ENCODE results near the gene NF1.
"Not testable (repeated sequence)": the region's sequence is repeated elsewhere in the genome, so short reads cannot be mapped to it uniquely, and the experiment has no call there.

NF1 gene

GRCh38 chr17:31279401-31279800 lies 184.6 kb downstream of the NF1 start:
- DNase-seq (ENCODE audit: low read depth): no peak
- TF ChIP-seq, protein P1, sequence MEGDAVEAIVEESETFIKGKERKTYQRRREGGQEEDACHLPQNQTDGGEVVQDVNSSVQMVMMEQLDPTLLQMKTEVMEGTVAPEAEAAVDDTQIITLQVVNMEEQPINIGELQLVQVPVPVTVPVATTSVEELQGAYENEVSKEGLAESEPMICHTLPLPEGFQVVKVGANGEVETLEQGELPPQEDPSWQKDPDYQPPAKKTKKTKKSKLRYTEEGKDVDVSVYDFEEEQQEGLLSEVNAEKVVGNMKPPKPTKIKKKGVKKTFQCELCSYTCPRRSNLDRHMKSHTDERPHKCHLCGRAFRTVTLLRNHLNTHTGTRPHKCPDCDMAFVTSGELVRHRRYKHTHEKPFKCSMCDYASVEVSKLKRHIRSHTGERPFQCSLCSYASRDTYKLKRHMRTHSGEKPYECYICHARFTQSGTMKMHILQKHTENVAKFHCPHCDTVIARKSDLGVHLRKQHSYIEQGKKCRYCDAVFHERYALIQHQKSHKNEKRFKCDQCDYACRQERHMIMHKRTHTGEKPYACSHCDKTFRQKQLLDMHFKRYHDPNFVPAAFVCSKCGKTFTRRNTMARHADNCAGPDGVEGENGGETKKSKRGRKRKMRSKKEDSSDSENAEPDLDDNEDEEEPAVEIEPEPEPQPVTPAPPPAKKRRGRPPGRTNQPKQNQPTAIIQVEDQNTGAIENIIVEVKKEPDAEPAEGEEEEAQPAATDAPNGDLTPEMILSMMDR (conservative IDR thresholded peaks at IDR 0.05; ENCODE audit: low read depth, low read length): no peak
- H3K4me3 ChIP-seq (ENCODE audit: low read depth, low read length): no peak overlapping the region

- H3K4me3 ChIP-seq (ENCODE audit: low read depth, low read length): no peak overlapping the region
Observed at GRCh38 chr17:31281061-31281460, 186.3 kb downstream of the NF1 start.

GRCh38 chr17:31283841-31284240 lies 189.1 kb downstream of the NF1 start:
- TF ChIP-seq, protein P1 (conservative IDR thresholded peaks at IDR 0.05; ENCODE audit: low read depth, low read length): no peak
- DNase-seq (ENCODE audit: low read depth): no peak
- no peak overlapping the region for H3K4me3 ChIP-seq (ENCODE audit: low read depth, low read length)

More at GRCh38 chr17:31281061-31281460, 186.3 kb downstream of the NF1 start:
- no peak for DNase-seq (ENCODE audit: low read depth)
- TF ChIP-seq, protein P1 (conservative IDR thresholded peaks at IDR 0.05; ENCODE audit: low read depth, low read length): no peak

DNA sequence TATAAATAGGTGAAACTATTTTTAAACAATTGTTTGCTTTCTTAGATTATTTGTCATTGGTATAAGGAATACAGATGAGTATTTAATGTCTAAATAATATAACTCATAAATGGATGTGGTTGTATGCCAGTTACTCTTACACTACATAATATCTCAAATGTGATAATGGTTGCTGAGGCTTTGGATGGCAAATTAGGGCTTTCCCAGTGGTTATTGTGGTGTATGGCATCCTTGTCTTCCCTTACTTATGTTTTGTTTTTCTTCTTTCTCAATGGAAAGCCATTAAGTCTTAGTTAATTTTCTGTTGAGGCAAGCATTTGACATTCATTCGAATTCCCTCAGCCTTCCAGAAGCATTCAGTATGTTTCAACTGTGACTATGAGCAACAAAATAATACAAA lies 191.8 kb downstream of the NF1 start:
- no peak overlapping the region for H3K4me3 ChIP-seq (ENCODE audit: low read depth, low read length)
- TF ChIP-seq, protein P1 (conservative IDR thresholded peaks at IDR 0.05; ENCODE audit: low read depth, low read length): no peak
- DNase-seq (ENCODE audit: low read depth): no peak

DNA sequence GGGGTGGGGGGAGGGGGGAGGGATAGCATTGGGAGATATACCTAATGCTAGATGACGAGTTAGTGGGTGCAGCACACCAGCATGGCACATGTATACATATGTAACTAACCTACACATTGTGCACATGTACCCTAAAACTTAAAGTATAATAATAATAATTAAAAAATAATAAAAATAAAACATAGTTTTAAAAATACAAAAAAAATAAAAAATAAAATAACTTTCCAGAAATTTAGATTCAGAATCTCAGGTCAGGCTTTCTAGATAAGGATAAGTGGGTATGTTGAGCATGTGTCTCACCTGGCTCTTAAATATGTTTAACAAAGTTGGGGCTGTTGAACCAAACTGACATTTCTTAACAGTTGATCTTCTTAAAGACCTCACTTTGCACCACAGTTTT lies 193.2 kb downstream of the NF1 start:
- H3K4me3 ChIP-seq (ENCODE audit: low read depth, low read length); DNase-seq (ENCODE audit: low read depth): not testable (repeated sequence)

DNA sequence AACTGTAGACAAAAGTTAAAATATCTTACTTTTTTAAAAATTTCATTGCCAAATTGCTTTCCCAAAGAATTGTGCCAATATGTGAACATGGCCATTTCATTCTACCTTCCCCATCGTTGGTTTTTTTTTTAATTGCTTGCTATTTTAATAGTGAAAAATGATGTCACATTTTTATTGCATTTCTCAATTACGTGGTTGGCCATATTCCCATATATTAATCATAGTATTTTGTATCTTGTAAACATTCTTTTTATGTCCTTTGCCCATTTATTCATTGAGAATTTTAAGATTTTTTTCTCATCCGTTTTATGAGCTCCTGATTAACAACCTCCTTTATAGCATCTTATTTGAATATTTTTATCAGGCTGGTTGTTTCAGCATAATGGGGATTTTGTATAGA lies 195.0 kb downstream of the NF1 start:
- H3K4me3 ChIP-seq (ENCODE audit: low read depth, low read length): no peak overlapping the region
- TF ChIP-seq, protein P1 (conservative IDR thresholded peaks at IDR 0.05; ENCODE audit: low read depth, low read length): no peak
- no peak for DNase-seq (ENCODE audit: low read depth)

DNA sequence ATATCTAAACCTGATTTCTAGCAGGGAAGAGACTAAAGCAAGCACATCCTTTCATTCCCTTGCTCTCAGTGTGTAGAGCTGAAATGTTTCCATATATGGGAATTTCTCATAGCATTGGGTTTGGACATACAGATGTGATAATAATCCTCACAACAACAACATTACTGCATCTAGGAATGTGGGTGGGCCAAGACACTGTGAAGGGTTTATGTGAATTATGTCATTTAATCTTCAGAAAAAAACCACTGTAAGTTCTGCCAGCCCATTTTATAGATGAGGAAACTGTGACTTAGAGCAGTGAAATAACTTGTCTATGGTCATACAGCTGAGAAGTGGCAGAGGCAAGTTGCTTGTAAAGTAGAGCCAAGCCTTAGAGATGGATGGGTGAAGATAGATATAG lies 197.0 kb downstream of the NF1 start:
- H3K4me3 ChIP-seq (ENCODE audit: low read depth, low read length): no peak overlapping the region
- DNase-seq (ENCODE audit: low read depth): peak; percentile 53
- TF ChIP-seq, protein P1 (conservative IDR thresholded peaks at IDR 0.05; ENCODE audit: low read depth, low read length): no peak

DNA sequence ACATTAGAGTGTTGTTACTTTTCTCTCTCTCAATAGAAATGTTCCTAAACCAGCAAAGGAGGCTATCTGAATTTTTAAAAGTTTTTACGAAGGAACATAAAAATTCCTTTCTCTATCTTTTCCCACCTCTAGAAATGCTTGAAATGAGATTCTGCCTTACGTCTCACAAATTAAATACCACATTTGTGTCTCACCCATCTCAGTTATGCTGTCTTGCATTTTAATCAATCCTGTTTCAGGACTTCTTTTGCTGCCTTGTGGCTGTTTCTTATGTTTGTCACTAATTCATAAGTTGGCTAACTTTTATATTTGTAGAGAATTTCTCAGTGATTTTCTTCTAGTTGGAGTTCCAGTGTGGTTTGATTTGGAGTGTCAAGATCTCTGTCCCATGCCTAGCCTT lies 198.8 kb downstream of the NF1 start:
- DNase-seq (ENCODE audit: low read depth): no peak
- no peak overlapping the region for H3K4me3 ChIP-seq (ENCODE audit: low read depth, low read length)
- TF ChIP-seq, protein P1 (conservative IDR thresholded peaks at IDR 0.05; ENCODE audit: low read depth, low read length): no peak

All from choroid plexus epithelial cell (primary cell).